GM12878 (cell line): Measurements from ENCODE around the gene UBAP2. TPM values are rescaled to one million over a fixed set of nuclear protein-coding genes. Genes with fewer than 3 reads are reported as not detected.

Experiments
- ATAC-seq: fragments of 200-7000 bp; cut with Tn5 transposase; 3 replicates; pipeline ENCODE4 v1.9.1; 2020; ENCODE audit warnings: mild to moderate bottlenecking, moderate library complexity
- BruUV-seq: library from RNA; stranded (reverse); fragments of 400-500 nt; replicated peaks from 2 replicates; lab custom pipeline; 2021; lab: Mats Ljungman, UMichigan
- CTCF ChIA-PET: fragments of 300-600 bp; sonication (Branson Sonifier 250); formaldehyde crosslinking; extraction: SDS; loops from one replicate; lab custom pipeline; 2021; ENCODE audit warnings: inconsistent platforms; lab: Yijun Ruan, JAX
- POLR2A ChIA-PET: fragments of 350-600 bp; formaldehyde crosslinking; extraction: SDS; loops from one replicate; lab custom pipeline; 2021; ENCODE audit warnings: inconsistent platforms; lab: Charles Lee
- RAD21 ChIA-PET: fragments of 300-600 bp; sonication (Branson Sonifier 250); formaldehyde crosslinking; loops from one replicate; lab custom pipeline; 2023; ENCODE audit warnings: antibody characterized with exemption; ENCODE audit not compliant: unreplicated experiment; lab: Charles Lee
- SMC1A ChIA-PET: fragments of 300-600 bp; sonication (Branson Sonifier 250); formaldehyde crosslinking; loops from one replicate; lab custom pipeline; 2023; ENCODE audit not compliant: unreplicated experiment, uncharacterized antibody; lab: Charles Lee
- DNase-seq: peaks from one replicate; pipeline ENCODE4 v3.0.0-alpha.2; 2011; ENCODE audit warnings: low read depth, low spot score
- FAIRE-seq: peaks from 3 replicates; lab custom pipeline; 2011; peaks lifted over from hg19 to GRCh38; lab: Jason Lieb, UNC
- H2AFZ ChIP-seq: 2 replicates; pipeline ENCODE4 v1.6.0; 2011; ENCODE audit warnings: low read depth, low read length, control low read depth; ENCODE audit not compliant: control insufficient read depth
- H3K27ac ChIP-seq: 2 replicates; pipeline ENCODE4 v1.5.1; 2011; ENCODE audit warnings: control low read depth; ENCODE audit not compliant: control insufficient read depth, insufficient read depth
- H3K27me3 ChIP-seq, 2 experiments: replicated peaks in 1 of 2; 2 replicates each; pipeline versions ENCODE4 v1.6.0 to v1.6.1; 2011; ENCODE audit warnings: low read length in 1 of 2; ENCODE audit not compliant: control insufficient read depth in 2 of 2, insufficient read depth in 2 of 2
- H3K36me3 ChIP-seq, 2 experiments: 2 replicates each; pipeline ENCODE4 v1.5.1; 2011; ENCODE audit warnings: low read length in 1 of 2; ENCODE audit not compliant: control insufficient read depth in 2 of 2, insufficient read depth in 2 of 2
- H3K4me1 ChIP-seq: 2 replicates; pipeline ENCODE4 v1.6.1; 2011; ENCODE audit warnings: mild to moderate bottlenecking, low read length, moderate library complexity, mixed read lengths; ENCODE audit not compliant: control insufficient read depth, insufficient read depth
- H3K4me2 ChIP-seq: 2 replicates; pipeline ENCODE4 v1.6.0; 2011; ENCODE audit warnings: control low read depth; ENCODE audit not compliant: control insufficient read depth, insufficient read depth
- H3K4me3 ChIP-seq: fragments of 200-600 bp; sonication (generic); 2 replicates; pipeline ENCODE4 v1.5.1; 2016
- H3K79me2 ChIP-seq: 2 replicates; pipeline ENCODE4 v1.6.0; 2011; ENCODE audit warnings: low read length; ENCODE audit not compliant: control insufficient read depth, insufficient read depth
- H3K9ac ChIP-seq: 2 replicates; pipeline ENCODE4 v1.8.0; 2011; ENCODE audit warnings: low read length, control low read depth, mixed read lengths; ENCODE audit not compliant: control insufficient read depth, insufficient read depth
- H3K9me3 ChIP-seq: replicated peaks from 3 replicates; pipeline ENCODE4 v1.5.1; 2011; ENCODE audit warnings: mild to moderate bottlenecking, low read length; ENCODE audit not compliant: control insufficient read depth, insufficient read depth
- H4K20me1 ChIP-seq: 2 replicates; pipeline ENCODE4 v1.6.0; 2011; ENCODE audit not compliant: control insufficient read depth, insufficient read depth
- BCL3 ChIP-seq: IDR thresholded peaks from 2 replicates; pipeline ENCODE4 v1.6.1; 2011; ENCODE audit warnings: borderline replicate concordance, low read depth, mild to moderate bottlenecking, moderate library complexity, low read length; ENCODE audit not compliant: insufficient read depth, poor library complexity, severe bottlenecking
- CBFB ChIP-seq: IDR thresholded peaks from 2 replicates; pipeline ENCODE4 v1.6.1; 2016; ENCODE audit warnings: antibody characterized with exemption, low read depth
- JUND ChIP-seq: IDR thresholded peaks from 2 replicates; pipeline ENCODE4 v1.6.1; 2012; ENCODE audit warnings: low read depth, mild to moderate bottlenecking, low read length, improper control_type of control experiment, moderate library complexity
- ZBED1 ChIP-seq: IDR thresholded peaks from 2 replicates; pipeline ENCODE4 v1.6.1; 2016; ENCODE audit warnings: borderline replicate concordance
- WGBS: methylation state at CpG from one replicate; pipeline ENCODE4 v1.1.6; 2016; ENCODE audit warnings: low lambda C conversion rate; ENCODE audit not compliant: insufficient replicate concordance, insufficient coverage; ENCODE audit errors: missing lambda C conversion rate; 5-methylcytosine and 5-hydroxymethylcytosine counted together
- in situ Hi-C: fragments of 300-500 bp; cut with MboI; formaldehyde crosslinking; loops from 9 replicates; pipeline ENCODE4 v1.14.3; 2018; ENCODE audit warnings: mixed read lengths
- intact Hi-C: fragments of 100-400 bp; cut with micrococcal nuclease; formaldehyde crosslinking; loops from one replicate; pipeline ENCODE4 v1.14.2; 2022; ENCODE audit not compliant: unreplicated experiment
- polyA plus RNA-seq, 11 experiments: library from polyadenylated mRNA; depleted of rRNA in 4 of 11; unstranded in 6 of 11; stranded (reverse) in 5 of 11; fragments of >200 nt; fragmentation: Nextera tagmentation in 4 of 11; fragmentation: Illumina TruSeq in 1 of 11; extraction: Ambion mirVana in 4 of 11; extraction: Trizol in 1 of 11; gene quantifications; 1 replicate in 1 of 11; 2 replicates in 10 of 11; pipeline versions ENCODE4 v1.2.1 to v1.2.3, GENCODE V29; 2011 to 2016; ENCODE audit warnings: inconsistent platforms in 2 of 11, missing spikeins in 2 of 11, low read depth in 1 of 11
- total RNA-seq, 4 experiments: library from RNA; depleted of rRNA in 3 of 4; stranded (reverse); fragments of >200 nt in 3 of 4; fragmentation: Illumina TruSeq in 1 of 4; extraction: Trizol in 1 of 4; gene quantifications; 2 replicates each; pipeline versions ENCODE4 v1.2.1 to v1.2.3, GENCODE V29; 2013 to 2021
- TF ChIP-seq, protein P1 (sequence below), 3 experiments: IDR thresholded peaks in 2 of 3; conservative IDR thresholded peaks in 1 of 3; 2 replicates each; pipeline ENCODE4 v1.5.1; 2011; ENCODE audit warnings: low read depth in 3 of 3, low read length in 3 of 3, mild to moderate bottlenecking in 3 of 3, control low read depth in 2 of 3, moderate library complexity in 2 of 3, inconsistent platforms in 1 of 3, mixed read lengths in 1 of 3; ENCODE audit not compliant: control insufficient read depth in 2 of 3, insufficient read depth in 1 of 3; ENCODE audit errors: extremely low read depth in 1 of 3

The UBAP2 gene
- total and polyA plus RNA-seq, 10 of the 15 experiments (the other 5 are each of a cell fraction or from before 2014, with no cell fraction given), result 8.5 to 48.2 (median 28.1) TPM

- Histone ChIP-seq H3K9ac (no peak overlapping the region), H3K4me2 (no peak overlapping the region), H3K79me2 (no peaks in the 10 kb centered on the region), H3K27me3 (no peaks in the 10 kb centered on the region), H3K4me1 (no peaks in the 10 kb centered on the region), H3K9me3 (no peaks in the 10 kb centered on the region), H2AFZ (no peak overlapping the region), H3K36me3 (peaks cover 6 to 28% of the 10 kb centered on the region in 2 experiments), H4K20me1 (no peaks in the 10 kb centered on the region), H3K27ac (no peak overlapping the region), H3K4me3 (no peak overlapping the region)
- intact Hi-C loops (no loop called here), in situ Hi-C loops (no loop called here)
- CTCF ChIA-PET, result interaction anchor here (2.8 kb wide), 1 partner anchor 137 kb away, joined by 12 read pairs; no protein-coding TSS in a partner anchor
- ATAC-seq (no peak), FAIRE-seq (no peak), DNase-seq (no peak)
- SMC1A ChIA-PET, result interaction anchor here (1.5 kb wide), 1 partner anchor 13 kb away, joined by 3 read pairs; no protein-coding TSS in a partner anchor
- RAD21 ChIA-PET, result no interaction called here
- BruUV-seq, result no TSS peak
- WGBS, result 95% methylated on average over 1 of the region's 1 CpG
- TF ChIP-seq, protein P1, sequence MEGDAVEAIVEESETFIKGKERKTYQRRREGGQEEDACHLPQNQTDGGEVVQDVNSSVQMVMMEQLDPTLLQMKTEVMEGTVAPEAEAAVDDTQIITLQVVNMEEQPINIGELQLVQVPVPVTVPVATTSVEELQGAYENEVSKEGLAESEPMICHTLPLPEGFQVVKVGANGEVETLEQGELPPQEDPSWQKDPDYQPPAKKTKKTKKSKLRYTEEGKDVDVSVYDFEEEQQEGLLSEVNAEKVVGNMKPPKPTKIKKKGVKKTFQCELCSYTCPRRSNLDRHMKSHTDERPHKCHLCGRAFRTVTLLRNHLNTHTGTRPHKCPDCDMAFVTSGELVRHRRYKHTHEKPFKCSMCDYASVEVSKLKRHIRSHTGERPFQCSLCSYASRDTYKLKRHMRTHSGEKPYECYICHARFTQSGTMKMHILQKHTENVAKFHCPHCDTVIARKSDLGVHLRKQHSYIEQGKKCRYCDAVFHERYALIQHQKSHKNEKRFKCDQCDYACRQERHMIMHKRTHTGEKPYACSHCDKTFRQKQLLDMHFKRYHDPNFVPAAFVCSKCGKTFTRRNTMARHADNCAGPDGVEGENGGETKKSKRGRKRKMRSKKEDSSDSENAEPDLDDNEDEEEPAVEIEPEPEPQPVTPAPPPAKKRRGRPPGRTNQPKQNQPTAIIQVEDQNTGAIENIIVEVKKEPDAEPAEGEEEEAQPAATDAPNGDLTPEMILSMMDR (IDR thresholded peaks at IDR 0.05 in 2 of 3, conservative IDR thresholded peaks at IDR 0.05 in 1 of 3; ENCODE audit: control insufficient read depth in 2 of 3, extremely low read depth in 1 of 3, insufficient read depth in 1 of 3, low read depth in 3 of 3, low read length in 3 of 3), result no peak
- no peak for TF ChIP-seq ZBED1
- no peak for TF ChIP-seq CBFB
- no peak for TF ChIP-seq JUND
- TF ChIP-seq BCL3, result peak; percentile 36
- POLR2A ChIA-PET, result no interaction called here
Measured at GRCh38 chr9:33950371-33950770, 98.3 kb downstream of the UBAP2 start.
